ENCODE results near the gene ANKRD33B.

GRCh38 chr5:10518347-10518746 lies 45.5 kb upstream of the ANKRD33B start:
- TF ChIP-seq POLR2A (IDR thresholded peaks at IDR 0.05), result no peak
- TF ChIP-seq CTCF (IDR thresholded peaks at IDR 0.05), result no peak
- no peak for TF ChIP-seq POLR2AphosphoS5 (IDR thresholded peaks at IDR 0.05)

Data from breast epithelium (tissue), 3 donors.